Astrocyte (in vitro differentiated cells and primary cell): ENCODE measurements around the gene SPTBN1.

Source experiments
- CTCF ChIP-seq: IDR thresholded peaks from 2 replicates; pipeline ENCODE4 v1.5.1; 2011; ENCODE audit warnings: low read depth, mild to moderate bottlenecking, inconsistent platforms, low read length, moderate library complexity; ENCODE audit not compliant: insufficient read depth
- EZH2 ChIP-seq: IDR thresholded peaks from 2 replicates; pipeline ENCODE4 v1.6.1; 2012; ENCODE audit warnings: mild to moderate bottlenecking, low read length, inconsistent platforms; ENCODE audit not compliant: insufficient read depth

- no peak for TF ChIP-seq CTCF
- TF ChIP-seq EZH2, result no peak
Observed at GRCh38 chr2:54481686-54482085, 25.6 kb downstream of the SPTBN1 start.
